Nucleus accumbens (tissue), 56 donors: ENCODE measurements around the gene COL4A1.
A peak's percentile ranks its signal among the peaks of the same experiment; 100 is the strongest.

ENCODE experiments used
- DNase-seq, 56 donors: peaks; one replicate each; lab custom pipeline; 2025; lab: John Stamatoyannopoulos, UW

The COL4A1 gene

DNA sequence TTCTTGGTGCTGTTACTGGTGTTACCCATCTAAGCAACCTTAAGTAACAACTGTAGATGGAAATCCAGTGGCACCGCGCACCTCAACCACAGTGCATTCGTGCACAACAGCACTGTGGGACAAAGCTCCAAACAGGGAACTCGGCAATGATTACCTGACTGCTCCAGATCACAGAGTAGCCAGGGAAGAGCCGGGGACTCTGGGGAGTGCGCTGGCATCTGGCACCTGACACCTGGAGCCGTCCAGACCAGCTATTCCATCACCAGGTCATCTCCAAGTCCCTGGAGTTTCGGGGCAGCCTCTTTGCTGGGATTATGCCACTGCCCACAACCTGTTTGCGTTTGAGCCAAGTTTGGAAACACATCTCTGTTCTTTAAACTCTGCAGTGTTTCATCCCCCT, 62.0 kb downstream of the COL4A1 start:
- no peak for DNase-seq

DNA sequence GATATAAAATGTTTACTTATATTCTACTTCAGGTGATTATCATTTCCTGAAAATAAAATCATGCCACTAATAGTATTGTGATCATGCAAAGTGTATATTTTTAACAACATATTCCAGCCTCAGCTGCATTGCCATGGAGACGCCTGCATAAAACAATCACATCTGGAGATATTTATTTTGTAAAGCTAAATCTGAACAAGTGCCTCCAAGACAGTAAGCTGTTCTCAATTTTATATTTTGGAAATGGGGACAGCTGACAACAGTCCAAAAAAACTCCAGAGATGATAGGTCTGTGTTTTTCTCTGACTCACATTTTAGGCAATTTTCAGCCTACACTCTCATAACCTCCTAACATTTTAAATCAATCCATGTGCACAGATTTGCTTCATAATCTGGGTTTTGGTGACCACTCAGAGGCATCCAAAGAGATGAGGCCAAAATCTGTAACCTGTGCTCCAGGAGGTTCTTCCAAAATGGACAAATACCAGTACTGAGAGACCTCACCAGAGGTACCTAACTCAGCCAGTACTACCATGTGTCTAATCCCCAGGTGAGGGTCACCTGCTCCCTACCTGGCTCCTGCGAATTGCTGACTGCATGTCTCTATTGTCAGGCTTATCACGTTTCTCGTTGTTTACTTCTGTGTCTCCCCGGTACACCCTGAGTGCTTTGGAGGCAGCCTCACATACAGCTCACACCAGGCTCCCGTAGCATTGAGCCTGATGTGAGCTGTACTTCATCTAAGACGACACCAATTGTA, 62.7 kb downstream of the COL4A1 start:
- DNase-seq = no peak

- no peak for DNase-seq
These were observed 64.3 kb downstream of the COL4A1 start for GRCh38 chr13:110242615-110243014.

GRCh38 chr13:110240943-110241342, 66.0 kb downstream of the COL4A1 start:
- no peak for DNase-seq

DNA sequence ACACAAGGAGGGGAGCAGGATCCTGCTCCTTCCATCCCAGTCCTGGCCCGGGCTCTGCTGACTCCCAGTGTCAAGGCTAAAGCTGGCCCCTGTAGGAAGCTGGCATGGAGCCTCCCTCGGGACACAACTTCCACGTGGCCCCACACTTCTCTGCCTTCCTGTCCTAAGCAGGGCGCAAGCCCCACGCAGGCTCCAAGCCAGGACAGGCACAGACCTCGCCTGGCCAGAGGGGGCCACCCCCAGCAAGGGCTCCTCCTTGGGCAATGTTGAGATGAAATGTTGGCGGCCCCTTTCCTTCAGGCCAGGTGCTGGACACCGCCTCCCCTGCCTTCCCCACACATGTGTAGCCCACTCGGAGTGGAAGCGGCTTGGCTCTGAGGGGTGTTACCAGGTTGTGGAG, 66.6 kb downstream of the COL4A1 start:
- no peak for DNase-seq

GRCh38 chr13:110239280-110240125, 67.5 kb downstream of the COL4A1 start:
- DNase-seq = no peak

DNA sequence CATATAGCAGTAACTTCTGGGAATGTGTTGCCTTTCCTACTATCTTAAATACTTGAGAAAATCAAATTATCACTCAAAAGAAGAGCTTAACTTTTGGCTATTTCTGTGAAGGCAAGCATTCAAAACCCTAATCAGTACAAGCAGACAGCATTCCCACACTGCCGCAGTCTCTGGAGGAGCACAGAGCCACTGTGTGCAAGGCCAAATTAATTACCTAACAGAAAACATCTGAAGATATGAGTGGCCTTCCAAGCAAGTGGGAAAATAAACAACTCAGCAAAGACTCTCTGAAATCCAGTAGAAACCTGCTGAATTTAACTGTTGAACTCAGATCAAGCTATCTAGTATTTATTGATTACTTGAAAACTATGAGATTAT, 68.2 kb downstream of the COL4A1 start:
- DNase-seq = no peak

GRCh38 chr13:110237875-110238817, 68.8 kb downstream of the COL4A1 start:
- no peak for DNase-seq

DNA sequence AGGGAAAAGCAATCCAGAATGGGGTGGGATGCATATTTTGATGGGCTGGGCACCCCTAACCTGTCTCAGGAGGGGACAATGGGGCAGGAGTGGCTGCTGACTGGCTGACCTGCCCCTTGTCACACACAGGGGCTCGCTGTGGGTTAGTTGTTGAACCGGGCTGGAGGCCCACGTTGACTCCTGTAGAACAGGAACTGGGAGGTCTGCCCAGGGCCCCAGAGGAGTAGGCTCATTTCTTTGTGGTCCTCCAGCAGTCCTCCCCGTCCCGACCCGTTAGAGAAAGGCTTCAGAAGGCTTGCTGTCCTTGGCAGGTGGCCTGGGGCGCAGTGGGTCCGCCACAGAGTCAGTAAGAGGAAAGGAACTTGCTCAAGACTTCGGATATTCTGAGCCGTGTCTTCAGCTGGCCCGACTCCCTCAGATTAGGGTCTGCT, 70.1 kb downstream of the COL4A1 start:
- DNase-seq = no peak

DNA sequence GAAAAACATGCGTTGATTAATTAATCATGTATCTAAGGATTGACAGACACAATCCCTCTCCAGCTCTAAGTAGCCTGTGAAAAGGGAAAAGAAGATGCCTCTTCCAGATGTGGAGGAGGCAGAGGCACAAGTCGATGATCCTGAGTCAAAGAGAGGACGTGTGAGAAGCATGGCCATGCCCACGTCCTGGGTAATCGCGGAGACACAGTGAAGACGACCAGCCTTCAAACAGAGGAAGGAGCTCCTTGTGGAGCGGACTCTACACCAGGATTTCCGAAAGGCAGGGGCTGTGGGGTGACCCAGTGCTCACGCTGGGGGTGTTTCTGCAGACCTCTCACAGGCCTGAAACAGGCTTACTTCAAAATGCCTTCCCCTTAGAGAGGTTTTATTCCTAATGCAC, 70.5 kb downstream of the COL4A1 start:
- DNase-seq = no peak

GRCh38 chr13:110234532-110234931, 72.4 kb downstream of the COL4A1 start:
- no peak for DNase-seq

GRCh38 chr13:110233951-110234280, 73.0 kb downstream of the COL4A1 start:
- no peak for DNase-seq

DNA sequence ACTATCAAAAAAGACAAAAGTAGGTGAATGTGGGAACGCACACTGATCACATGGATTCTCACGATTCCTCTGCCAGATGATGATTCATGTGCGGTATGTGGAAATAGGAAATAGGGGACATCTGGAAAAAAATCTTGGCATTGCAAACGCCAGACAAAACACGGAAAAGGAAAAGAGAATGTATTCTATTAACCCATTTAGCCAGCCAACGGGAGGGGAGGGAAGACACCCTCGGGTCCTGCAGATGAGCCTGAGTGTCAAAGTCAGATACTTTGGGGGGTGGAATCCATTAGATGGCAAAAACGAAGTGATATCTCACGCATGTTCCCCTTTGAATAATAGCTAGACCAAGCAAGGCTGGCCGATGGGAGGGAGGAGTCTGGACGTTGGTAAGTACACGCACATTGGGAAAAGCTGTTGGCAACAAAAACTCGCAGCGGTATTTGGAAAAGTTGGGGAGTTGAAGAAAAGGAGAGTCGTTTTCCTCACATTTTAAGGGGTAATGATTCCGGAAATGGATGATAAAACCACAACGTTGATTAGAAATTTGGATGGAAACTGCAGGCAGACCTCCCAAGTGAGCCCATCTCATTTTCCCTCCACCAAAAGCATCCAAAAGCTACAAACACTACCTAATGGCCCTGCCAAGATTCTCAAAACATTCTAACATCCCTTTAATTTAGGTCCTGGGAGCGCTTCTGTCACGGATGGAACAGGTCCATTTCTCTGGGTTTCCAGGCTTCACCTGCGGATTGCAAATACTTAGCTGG, 73.6 kb downstream of the COL4A1 start:
- DNase-seq = no peak

GRCh38 chr13:110232756-110233155, 74.2 kb downstream of the COL4A1 start:
- DNase-seq = no peak

- no peak for DNase-seq
These were observed 74.8 kb downstream of the COL4A1 start for GRCh38 chr13:110232142-110232541.

- no peak for DNase-seq
These were observed 75.5 kb downstream of the COL4A1 start for GRCh38 chr13:110231348-110232047.

GRCh38 chr13:110230661-110231347, 76.2 kb downstream of the COL4A1 start:
- DNase-seq = peak in 6 of 56 donors; percentile 8 to 37 (median 28)

- DNase-seq = no peak
These were observed 76.9 kb downstream of the COL4A1 start for GRCh38 chr13:110229905-110230563.
